Measurements from ENCODE around the gene SMYD3.

DNA sequence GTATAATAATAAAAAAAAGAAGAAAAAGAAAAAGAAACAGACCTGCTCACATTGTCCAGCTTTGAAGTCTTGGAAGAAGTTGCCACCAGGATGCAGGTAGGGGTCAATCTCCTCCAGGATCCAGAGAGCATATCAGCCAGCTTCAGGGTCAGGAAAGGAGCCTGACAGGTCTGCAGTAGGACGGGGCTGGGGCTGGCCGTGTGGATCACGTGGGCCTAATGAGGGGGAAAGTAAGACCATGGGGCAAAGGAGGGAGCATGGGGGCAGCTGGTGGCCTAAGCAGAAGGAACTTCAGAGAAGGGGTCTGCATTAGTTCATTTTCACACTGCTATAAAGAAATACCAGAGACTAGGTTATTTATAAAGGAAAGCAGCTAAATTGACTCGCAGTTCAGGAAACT, 19.3 kb upstream of the SMYD3 start:
- TF ChIP-seq, protein P1, sequence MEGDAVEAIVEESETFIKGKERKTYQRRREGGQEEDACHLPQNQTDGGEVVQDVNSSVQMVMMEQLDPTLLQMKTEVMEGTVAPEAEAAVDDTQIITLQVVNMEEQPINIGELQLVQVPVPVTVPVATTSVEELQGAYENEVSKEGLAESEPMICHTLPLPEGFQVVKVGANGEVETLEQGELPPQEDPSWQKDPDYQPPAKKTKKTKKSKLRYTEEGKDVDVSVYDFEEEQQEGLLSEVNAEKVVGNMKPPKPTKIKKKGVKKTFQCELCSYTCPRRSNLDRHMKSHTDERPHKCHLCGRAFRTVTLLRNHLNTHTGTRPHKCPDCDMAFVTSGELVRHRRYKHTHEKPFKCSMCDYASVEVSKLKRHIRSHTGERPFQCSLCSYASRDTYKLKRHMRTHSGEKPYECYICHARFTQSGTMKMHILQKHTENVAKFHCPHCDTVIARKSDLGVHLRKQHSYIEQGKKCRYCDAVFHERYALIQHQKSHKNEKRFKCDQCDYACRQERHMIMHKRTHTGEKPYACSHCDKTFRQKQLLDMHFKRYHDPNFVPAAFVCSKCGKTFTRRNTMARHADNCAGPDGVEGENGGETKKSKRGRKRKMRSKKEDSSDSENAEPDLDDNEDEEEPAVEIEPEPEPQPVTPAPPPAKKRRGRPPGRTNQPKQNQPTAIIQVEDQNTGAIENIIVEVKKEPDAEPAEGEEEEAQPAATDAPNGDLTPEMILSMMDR (IDR thresholded peaks at IDR 0.05), result no peak
- no peak for TF ChIP-seq POLR2A (IDR thresholded peaks at IDR 0.05)

Measured in adrenal gland (tissue), 5 donors.